NCI-H774 (cell line): Measurements from ENCODE around the gene HTR6.
"Not testable (repeated sequence)": the region's sequence is repeated elsewhere in the genome, so short reads cannot be mapped to it uniquely, and the experiment has no call there.

Experiments
- DNase-seq: peaks from one replicate; lab custom pipeline; 2025; lab: John Stamatoyannopoulos, UW

Gene HTR6

DNA sequence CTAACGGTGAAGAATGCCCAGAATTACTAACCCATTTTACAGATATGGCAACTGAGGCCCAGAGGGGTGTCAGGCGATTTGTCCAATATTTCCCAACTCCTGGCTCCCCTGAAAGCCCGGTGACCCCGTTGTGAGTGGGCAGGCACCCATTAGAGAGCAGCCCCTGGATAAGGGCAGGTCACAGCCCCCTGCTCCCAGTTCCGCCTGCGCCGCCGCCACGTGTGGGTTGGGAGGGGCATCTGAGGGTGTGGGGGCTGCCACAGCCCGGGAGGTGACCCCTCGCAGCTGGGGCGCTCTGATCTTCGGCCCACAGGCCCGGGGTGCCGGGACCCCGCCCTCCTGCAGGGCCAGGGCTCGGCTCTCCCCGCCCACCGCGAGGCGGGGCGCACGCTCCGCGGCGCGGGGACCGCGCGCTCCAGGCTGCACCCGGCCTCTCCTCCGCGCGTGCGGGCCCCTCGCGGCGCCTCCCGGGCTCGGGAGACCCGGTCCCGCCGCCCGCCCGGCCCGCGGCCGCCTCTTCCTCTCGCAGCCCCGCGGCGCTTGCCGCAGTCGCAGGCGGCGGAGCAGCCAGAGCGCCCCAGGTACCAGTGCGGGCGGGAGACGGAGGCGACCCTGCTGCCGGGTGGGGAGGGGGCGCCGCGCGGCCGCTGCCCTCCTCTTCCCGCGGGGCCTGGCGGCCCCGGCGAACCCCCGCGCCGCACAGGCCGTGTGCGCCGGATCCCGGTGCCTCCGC is at the start of gene HTR6:
HTR6 (plus strand) TSS at position 423 of the 733 bp plus-strand sequence. CDS start 879 bp downstream, outside the sequence.
- DNase-seq = no peak

DNA sequence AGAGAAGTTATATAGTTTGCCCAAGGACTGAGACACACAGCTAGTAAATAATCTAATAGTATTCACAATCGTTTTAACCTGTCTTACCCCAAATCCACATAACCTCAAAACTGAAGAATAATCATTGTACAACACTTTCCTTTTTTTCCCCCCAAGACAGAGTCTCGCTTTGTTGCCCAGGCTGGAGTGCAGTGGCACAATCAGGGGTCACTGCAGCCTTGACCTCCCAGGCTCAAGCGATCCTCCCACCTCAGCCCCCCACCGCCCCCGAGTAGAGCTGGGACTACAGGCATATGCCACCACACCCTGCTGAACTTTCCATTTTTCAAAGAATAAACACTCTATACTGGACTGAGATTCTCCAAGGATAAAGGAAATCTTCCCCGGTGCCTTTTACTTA is 49.2 kb upstream of the HTR6 start:
- no peak for DNase-seq

GRCh38 chr1:19616489-19616888 is 48.2 kb upstream of the HTR6 start:
- DNase-seq = no peak

GRCh38 chr1:19617376-19617775 is 47.3 kb upstream of the HTR6 start:
- no peak for DNase-seq

DNA sequence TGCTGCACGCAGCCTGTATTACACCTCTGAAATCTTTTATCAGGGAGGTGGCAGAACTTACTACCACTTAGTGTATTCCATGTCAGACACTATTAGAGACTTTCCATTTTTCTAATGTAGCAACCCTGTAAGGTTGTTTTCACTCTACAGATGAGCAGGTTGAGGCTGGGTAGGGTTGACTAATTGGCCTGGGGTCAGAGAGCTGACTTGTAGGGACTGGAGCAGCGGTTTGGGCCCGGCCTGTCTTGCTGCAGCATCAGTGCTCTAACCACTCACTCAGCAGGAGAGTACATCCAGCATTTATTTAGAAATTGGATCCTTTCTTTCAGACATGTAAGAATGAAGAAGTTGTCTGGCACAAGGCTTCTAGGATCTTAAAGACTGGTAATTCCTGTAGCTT is 46.2 kb upstream of the HTR6 start:
- no peak for DNase-seq

- no peak for DNase-seq
Measured at GRCh38 chr1:19619697-19620384, 44.8 kb upstream of the HTR6 start.

DNA sequence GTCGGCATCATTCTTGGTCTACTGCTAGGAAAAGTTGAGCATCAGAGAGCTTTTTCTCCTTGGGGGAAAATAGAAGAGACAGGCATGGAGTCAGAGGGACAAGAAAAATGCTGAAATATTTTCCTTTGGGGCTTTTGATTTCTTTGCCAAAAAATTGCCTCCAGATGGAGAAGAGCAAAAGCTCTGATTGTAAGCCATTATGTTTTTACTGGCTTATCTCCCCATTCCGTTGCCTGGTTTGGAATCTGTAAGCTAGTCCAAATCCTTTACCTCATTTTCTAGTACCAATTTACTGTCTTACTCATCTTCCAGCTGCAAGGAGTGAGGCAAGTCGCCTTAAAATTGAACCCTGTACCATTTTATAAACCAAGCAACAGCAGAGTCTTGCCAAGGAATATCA is 43.9 kb upstream of the HTR6 start:
- DNase-seq = no peak

GRCh38 chr1:19621274-19621950 is 43.3 kb upstream of the HTR6 start:
- no peak for DNase-seq

DNA sequence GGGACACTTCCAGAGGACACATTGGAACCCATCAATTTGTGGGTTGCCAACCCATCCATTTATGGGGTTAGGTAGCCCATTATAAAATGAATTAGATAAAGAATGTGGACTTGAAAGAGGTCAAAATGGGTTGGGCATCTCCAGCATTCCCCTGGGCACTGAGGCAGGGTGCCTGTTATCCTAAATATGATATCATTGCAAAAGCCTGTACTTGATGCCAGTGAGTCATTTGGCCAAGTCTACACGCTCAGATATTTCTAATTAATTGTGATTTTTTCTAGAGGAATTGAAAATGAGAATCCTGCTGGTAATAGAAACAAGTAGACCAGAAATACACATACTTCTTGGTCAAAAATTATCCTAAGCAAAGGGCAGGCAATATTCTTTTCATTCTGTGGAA is 42.5 kb upstream of the HTR6 start:
- DNase-seq = no peak

DNA sequence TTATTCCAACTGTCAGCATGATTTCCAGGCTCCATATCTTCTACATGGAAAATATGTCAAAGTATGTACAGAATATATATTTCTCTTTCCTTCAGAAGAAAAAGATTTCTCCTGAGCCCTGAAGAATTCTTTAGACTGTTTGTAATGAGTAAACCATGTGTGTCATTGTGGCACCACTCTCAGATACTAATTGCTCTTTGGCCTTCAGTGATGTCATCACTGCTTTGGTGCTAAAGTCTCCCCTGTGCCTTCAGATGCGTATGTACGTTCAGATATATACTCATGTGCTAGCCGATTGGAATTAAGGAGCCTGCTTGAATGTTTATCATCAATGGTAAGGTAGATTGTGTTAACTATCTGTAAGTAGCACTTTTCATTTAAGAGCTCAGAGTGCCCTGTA is 41.2 kb upstream of the HTR6 start:
- no peak for DNase-seq

DNA sequence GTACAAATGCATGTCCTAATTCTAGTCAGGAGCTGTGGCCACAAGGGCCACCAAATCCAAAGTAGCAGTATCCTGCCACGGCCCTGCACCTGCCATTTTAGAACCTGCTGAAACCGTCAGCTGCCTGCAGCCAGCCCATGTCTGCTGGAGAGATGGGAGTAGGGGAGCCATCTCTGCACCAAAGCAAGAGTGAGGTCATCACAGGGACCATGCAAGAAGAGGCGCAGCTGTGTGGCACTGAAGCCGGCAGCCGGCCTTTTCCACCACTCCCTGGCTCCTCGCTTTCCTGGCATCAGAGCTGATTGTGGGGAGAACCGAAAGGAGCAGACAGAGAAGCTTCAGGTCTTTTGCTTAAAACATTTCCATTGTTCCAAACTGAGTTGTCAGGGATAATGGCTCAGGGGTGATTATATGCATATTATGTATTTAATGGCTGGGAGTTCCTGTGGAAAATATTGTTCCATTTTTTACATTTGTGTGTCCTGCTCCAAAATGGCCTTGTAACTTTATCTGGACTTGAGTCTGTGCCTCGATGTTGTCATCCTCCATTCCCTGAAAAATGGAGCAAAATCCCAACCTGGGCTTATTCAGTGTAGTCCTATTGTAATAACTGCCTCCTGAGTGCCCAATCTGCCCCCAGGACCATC is 39.3 kb upstream of the HTR6 start:
- DNase-seq = no peak

- DNase-seq = no peak
Measured at GRCh38 chr1:19628879-19629278, 35.8 kb upstream of the HTR6 start.

GRCh38 chr1:19629357-19629756 is 35.3 kb upstream of the HTR6 start:
- no peak for DNase-seq

GRCh38 chr1:19630192-19630591 is 34.5 kb upstream of the HTR6 start:
- not testable (repeated sequence) for DNase-seq

GRCh38 chr1:19630720-19631395 is 33.8 kb upstream of the HTR6 start:
- no peak for DNase-seq

DNA sequence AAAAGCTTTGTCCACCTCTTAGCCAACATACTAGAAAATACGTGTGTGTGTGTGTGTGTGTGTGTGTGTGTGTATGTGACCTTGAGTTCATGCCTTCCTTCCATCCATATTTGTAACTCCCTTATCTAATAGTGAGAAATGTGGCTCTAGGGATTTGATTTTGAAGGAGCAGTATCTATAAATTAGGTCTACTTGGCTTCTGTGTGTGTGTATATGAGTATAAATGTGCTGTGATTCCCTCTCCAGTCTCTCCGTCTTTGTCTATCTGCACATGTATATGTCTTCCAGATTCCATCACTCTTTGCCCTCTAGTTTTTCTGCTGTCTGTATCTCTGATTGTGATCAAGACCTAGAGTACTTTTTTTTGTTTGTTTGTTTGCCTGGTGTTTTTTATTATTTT is 32.5 kb upstream of the HTR6 start:
- no peak for DNase-seq

DNA sequence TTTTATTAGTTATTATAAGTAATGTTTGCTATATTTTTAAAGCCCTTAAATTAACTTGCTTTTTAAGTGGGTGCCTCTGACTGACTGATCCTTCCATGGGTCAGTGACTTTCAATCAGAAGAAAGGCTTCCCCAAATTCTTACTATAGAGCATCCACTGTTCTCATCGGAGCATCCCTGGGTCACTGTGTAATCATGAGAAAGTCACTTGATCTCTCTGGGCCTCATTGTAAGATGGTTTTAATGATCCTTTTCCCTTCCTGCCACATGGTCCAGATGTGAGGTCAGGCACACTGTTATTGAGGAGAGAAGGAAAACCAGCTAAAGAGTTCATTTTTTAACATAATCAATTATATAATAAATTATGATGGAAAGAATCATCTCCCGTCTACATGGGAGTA is 31.6 kb upstream of the HTR6 start:
- no peak for DNase-seq

DNA sequence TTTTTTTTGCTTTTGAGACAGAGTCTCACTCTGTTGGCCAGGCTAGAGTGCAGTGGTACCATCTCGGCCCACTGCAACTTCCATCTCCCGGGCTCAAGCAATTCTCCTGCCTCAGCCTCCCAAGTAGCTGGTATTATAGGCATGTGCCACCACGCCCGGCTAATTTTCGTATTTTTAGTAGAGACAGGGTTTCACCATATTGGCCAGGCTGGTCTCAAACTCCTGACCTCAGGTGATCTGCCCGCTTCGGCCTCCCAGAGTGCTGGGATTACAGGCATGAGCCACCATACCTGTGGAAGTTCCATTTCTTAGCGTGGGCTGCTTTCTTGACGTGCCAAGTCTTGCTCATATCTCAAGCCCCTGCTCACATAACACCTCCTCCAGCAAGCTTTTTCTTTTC is 29.6 kb upstream of the HTR6 start:
- DNase-seq = not testable (repeated sequence)

GRCh38 chr1:19635646-19636045 is 29.0 kb upstream of the HTR6 start:
- no peak for DNase-seq

DNA sequence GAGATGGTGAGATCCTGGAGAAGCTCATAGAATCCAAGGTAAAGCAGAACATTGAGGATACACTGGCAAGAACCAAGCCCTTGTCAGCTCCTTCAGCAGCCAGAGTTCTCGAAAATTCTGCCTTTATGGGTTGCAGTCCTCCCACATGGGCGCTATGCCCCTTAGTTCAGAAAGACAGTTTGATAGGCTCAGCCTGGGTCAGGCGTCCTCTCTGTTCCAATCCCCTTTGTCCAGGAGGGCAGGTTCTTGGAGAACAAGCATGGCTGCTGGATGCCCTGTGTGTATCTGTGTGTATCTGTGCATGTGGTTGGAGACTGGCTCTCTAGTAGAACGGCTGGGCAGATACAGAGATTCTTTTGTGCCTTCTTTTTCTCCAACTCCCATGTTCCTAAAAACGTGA is 28.6 kb upstream of the HTR6 start:
- DNase-seq = no peak

GRCh38 chr1:19636749-19637148 is 27.9 kb upstream of the HTR6 start:
- not testable (repeated sequence) for DNase-seq

- no peak for DNase-seq
Measured at GRCh38 chr1:19637606-19638005, 27.1 kb upstream of the HTR6 start.
